ENCODE data around the gene WIZ.

The WIZ gene

DNA sequence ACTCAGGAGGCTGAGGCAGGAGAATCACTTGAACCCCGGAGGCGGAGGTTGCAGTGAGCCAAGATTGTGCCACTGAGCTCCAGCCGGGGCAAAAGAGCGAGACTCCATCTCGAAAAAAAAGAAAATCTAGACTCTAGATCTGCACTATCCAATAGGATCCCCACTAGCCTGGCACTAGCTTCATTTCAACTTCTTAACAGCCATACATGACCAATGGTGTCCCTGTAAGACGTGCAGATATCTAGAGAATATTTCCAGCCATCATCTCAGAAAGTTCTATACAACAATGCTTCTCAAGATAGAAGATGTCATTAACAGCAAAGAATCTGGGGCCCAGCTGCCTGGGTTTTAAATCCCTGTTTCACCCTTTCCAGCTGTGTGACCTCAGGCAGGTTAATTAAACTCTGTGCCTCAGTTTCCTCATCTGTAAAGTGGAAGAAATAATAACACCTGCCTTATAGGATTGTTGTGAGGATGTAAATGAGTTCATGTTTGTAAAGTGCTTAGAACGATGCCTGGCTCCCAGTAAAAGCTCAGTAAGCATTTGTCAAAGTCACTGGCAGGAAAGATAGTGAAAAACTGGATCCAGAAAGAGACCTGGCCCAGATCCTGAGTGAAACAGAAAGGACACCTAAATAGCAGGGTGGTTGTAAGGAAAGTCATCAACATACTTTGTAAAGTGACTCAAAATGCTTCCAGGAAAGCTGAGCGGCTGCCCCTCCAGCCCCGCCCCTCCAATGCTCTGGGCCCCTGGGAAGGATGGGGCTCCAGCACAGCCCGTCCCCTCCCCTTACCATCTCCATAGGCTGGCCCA, 13.5 kb downstream of the WIZ start:
- TF ChIP-seq CTCF (IDR thresholded peaks at IDR 0.05; ENCODE audit: extremely low read depth, missing control alignments) = no peak
- no peak for DNase-seq (ENCODE audit: low spot score)

DNA sequence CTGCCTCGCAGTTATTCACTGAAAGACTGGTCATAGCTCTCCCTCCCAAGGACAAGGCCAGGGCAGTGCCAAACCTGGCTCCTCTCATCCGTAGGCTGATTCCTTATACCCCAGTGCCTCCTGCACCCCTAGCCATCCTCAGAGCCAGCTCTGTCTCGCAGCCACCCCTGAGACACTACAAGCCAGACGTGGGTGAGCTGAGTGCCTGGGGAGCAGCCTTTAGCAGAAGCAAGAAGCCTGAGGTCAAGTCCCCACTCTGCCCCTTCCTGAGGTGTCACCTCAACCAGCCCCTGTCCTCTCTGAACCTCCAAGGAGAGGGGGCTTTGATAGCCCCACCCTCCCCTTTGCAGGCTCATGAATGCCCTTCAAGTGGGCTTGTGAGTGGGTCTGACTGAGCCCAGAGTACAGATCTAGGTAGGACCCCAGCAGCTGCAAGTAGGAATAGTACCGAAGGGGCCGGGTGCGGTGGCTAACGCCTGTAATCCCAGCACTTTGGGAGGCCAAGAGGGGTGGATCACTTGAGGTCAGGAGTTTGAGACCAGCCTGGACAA, 16.2 kb downstream of the WIZ start:
- no peak for TF ChIP-seq CTCF (IDR thresholded peaks at IDR 0.05; ENCODE audit: extremely low read depth, missing control alignments)
- no peak for DNase-seq (ENCODE audit: low spot score)

DNA sequence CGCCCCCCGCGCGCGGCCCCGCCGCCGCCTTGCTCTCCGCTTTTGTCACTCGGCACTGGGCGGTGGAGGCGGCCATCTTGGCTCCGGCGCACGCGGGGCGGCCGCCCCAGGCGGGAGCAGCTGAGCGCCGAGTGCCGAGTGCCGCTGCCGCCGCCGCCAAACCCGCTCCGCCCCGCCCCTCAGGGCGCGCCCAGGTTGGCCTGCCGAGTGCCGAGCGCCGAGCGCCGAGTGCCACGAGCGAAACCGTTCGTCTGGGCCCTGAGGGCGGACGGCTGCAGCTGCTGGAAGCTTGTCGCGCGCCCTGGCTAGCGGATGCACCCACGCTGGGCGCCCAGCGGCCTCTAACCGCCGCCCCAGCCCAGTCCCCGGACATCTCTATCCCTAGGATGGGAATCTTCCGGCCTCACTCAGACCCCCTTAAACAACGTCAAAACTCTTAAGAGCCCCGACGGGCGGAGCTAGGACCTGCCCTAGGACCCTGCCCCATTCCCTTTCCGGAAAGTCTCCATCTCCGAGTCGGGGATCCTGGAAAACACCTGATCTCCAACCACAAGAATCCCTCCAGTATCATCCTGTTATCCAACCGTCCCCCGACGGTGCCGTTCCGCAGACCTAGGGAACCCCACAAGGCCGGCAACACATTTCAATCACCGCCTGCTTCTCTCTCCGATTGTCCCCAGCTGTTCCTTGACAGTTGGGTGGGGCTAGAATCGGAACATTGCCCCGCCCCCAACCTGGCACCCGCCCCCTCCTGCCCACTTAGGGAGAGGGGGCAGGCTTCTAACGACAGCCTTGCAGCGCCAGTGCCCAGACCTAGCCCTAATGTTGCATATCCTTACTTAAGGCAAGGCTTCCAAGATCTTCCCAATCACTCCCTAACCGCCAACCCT, 16.9 kb downstream of the WIZ start:
- TF ChIP-seq CTCF (IDR thresholded peaks at IDR 0.05; ENCODE audit: extremely low read depth, missing control alignments) = no peak
- peak; percentile 100 for DNase-seq (ENCODE audit: low spot score)

GRCh38 chr19:15432018-15432494, 17.7 kb downstream of the WIZ start:
- DNase-seq (ENCODE audit: low spot score) = peak; percentile 67
- no peak for TF ChIP-seq CTCF (IDR thresholded peaks at IDR 0.05; ENCODE audit: extremely low read depth, missing control alignments)

- TF ChIP-seq CTCF (IDR thresholded peaks at IDR 0.05; ENCODE audit: extremely low read depth, missing control alignments) = no peak
- DNase-seq (ENCODE audit: low spot score) = no peak
Observed at GRCh38 chr19:15431396-15432017, 18.2 kb downstream of the WIZ start.

- DNase-seq (ENCODE audit: low spot score) = no peak
- no peak for TF ChIP-seq CTCF (IDR thresholded peaks at IDR 0.05; ENCODE audit: extremely low read depth, missing control alignments)
Observed at GRCh38 chr19:15430526-15431120, 19.1 kb downstream of the WIZ start.
